HepG2 (cell line): ENCODE results near the gene MCTS1. TPM values are rescaled to one million over a fixed set of nuclear protein-coding genes. Genes with fewer than 3 reads are reported as not detected.
A peak's percentile ranks its signal among the peaks of the same experiment; 100 is the strongest.

Source experiments
- ARNT ChIP-seq: fragments of 450-650 bp; IDR thresholded peaks from 2 replicates; pipeline ENCODE4 v1.6.1; 2017
- CENPT ChIP-seq: sonication (generic); formaldehyde crosslinking; IDR thresholded peaks from 2 replicates; pipeline ENCODE4 v1.8.0; 2022; ENCODE audit warnings: low read depth, mild to moderate bottlenecking, moderate library complexity, missing genetic modification reagents
- DMAP1 ChIP-seq: IDR thresholded peaks from 2 replicates; pipeline ENCODE4 v1.6.1; 2016
- FOSL2 ChIP-seq: sonication (generic); formaldehyde crosslinking; IDR thresholded peaks from 2 replicates; pipeline ENCODE4 v1.4.0; 2020; ENCODE audit warnings: missing genetic modification reagents
- HNF1B ChIP-seq: sonication (generic); formaldehyde crosslinking; IDR thresholded peaks from 2 replicates; pipeline ENCODE4 v1.5.1; 2020; ENCODE audit warnings: mild to moderate bottlenecking, moderate library complexity, missing genetic modification reagents
- KIAA2018 ChIP-seq: sonication (generic); formaldehyde crosslinking; IDR thresholded peaks from 2 replicates; pipeline ENCODE4 v1.5.0; 2020; ENCODE audit warnings: mild to moderate bottlenecking, missing genetic modification reagents, borderline replicate concordance
- LBX2 ChIP-seq: sonication (generic); formaldehyde crosslinking; IDR thresholded peaks from 2 replicates; pipeline ENCODE4 v1.5.0; 2020; ENCODE audit warnings: missing genetic modification reagents, mild to moderate bottlenecking, borderline replicate concordance
- NR2F2 ChIP-seq: IDR thresholded peaks from 2 replicates; pipeline ENCODE4 v1.6.1; 2012; ENCODE audit warnings: low read depth, inconsistent platforms, borderline replicate concordance
- TBX2 ChIP-seq: sonication (generic); formaldehyde crosslinking; IDR thresholded peaks from 2 replicates; pipeline ENCODE4 v1.5.0; 2020; ENCODE audit warnings: missing genetic modification reagents, mild to moderate bottlenecking, borderline replicate concordance
- ZBTB39 ChIP-seq: sonication (generic); formaldehyde crosslinking; IDR thresholded peaks from 2 replicates; pipeline ENCODE4 v1.5.0; 2020; ENCODE audit warnings: missing genetic modification reagents
- ZFP62 ChIP-seq: sonication (generic); formaldehyde crosslinking; IDR thresholded peaks from 2 replicates; pipeline ENCODE4 v1.4.0; 2020; ENCODE audit warnings: missing genetic modification reagents
- ZFP91 ChIP-seq: sonication (generic); formaldehyde crosslinking; IDR thresholded peaks from 2 replicates; pipeline ENCODE4 v1.9.0; 2022; ENCODE audit warnings: missing genetic modification reagents, mild to moderate bottlenecking, borderline replicate concordance
- ZNF20 ChIP-seq: sonication (generic); formaldehyde crosslinking; IDR thresholded peaks from 2 replicates; pipeline ENCODE4 v1.4.0; 2020; ENCODE audit warnings: mild to moderate bottlenecking, moderate library complexity, missing genetic modification reagents
- ZNF615 ChIP-seq: sonication (generic); formaldehyde crosslinking; IDR thresholded peaks from 2 replicates; pipeline ENCODE4 v1.5.0; 2020; ENCODE audit warnings: mild to moderate bottlenecking, missing genetic modification reagents, borderline replicate concordance
- ZNF660 ChIP-seq: sonication (generic); formaldehyde crosslinking; IDR thresholded peaks from 2 replicates; pipeline ENCODE4 v1.5.1; 2020; ENCODE audit warnings: mild to moderate bottlenecking, low read depth, missing genetic modification reagents, borderline replicate concordance
- polyA plus RNA-seq, 8 experiments: library from polyadenylated mRNA; depleted of rRNA in 3 of 8; stranded (reverse) in 7 of 8; unstranded in 1 of 8; fragments of >200 nt; fragmentation: Illumina TruSeq in 4 of 8; extraction: Trizol in 4 of 8; gene quantifications; 2 replicates each; pipeline versions ENCODE4 v1.2.1 to v1.2.3, GENCODE V29; 2011 to 2016; ENCODE audit warnings: low read depth in 4 of 8, missing spikeins in 1 of 8, mixed read lengths in 1 of 8; ENCODE audit not compliant: insufficient read depth in 1 of 8
- total RNA-seq, 5 experiments: library from RNA; depleted of rRNA; stranded (reverse); fragments of >200 nt; fragmentation: Illumina TruSeq; extraction: Trizol; gene quantifications; 2 replicates each; pipeline ENCODE4 v1.2.3, GENCODE V29; 2016; ENCODE audit warnings: low read depth in 1 of 5

Gene MCTS1
- total and polyA plus RNA-seq, 2 of the 13 experiments (the other 11 are each of a cell fraction or from before 2014, with no cell fraction given), result 30.1 to 59.0 TPM

GRCh38 chrX:120603707-120604360, at the start of gene MCTS1 (continued):
- no peak for TF ChIP-seq KIAA2018 (CRISPR knock-in tag)
- no peak for TF ChIP-seq ZNF660 (CRISPR knock-in tag)
- TF ChIP-seq NR2F2, result no peak
- no peak for TF ChIP-seq ARNT
- TF ChIP-seq DMAP1 (CRISPR knock-in tag), result peak; percentile 47; the same call in 1 of the 2 replicates
- TF ChIP-seq ZBTB39, result no peak
- TF ChIP-seq CENPT, result no peak
- TF ChIP-seq ZNF615 (CRISPR knock-in tag), result no peak
- no peak for TF ChIP-seq FOSL2 (CRISPR knock-in tag)
- TF ChIP-seq TBX2, result no peak
- TF ChIP-seq ZFP91 (CRISPR knock-in tag), result peak; percentile 49; the same call in 1 of the 2 replicates
- TF ChIP-seq ZNF20 (CRISPR knock-in tag), result no peak
- TF ChIP-seq LBX2, result no peak
- no peak for TF ChIP-seq ZFP62 (CRISPR knock-in tag)
- TF ChIP-seq HNF1B (CRISPR knock-in tag), result no peak
